Measurements from ENCODE around the gene IPO8.
"Not testable (repeated sequence)": the region's sequence is repeated elsewhere in the genome, so short reads cannot be mapped to it uniquely, and the experiment has no call there.

Gene IPO8

GRCh38 chr12:30630076-30630978 lies 65.3 kb downstream of the IPO8 start:
- no peak for TF ChIP-seq CTCF (IDR thresholded peaks at IDR 0.05; ENCODE audit: low read length, missing control alignments)
- DNase-seq (ENCODE audit: low read depth): peak; percentile 21
- no peak overlapping the region for H3K4me3 ChIP-seq (replicated peaks; ENCODE audit: low read depth, low read length)

DNA sequence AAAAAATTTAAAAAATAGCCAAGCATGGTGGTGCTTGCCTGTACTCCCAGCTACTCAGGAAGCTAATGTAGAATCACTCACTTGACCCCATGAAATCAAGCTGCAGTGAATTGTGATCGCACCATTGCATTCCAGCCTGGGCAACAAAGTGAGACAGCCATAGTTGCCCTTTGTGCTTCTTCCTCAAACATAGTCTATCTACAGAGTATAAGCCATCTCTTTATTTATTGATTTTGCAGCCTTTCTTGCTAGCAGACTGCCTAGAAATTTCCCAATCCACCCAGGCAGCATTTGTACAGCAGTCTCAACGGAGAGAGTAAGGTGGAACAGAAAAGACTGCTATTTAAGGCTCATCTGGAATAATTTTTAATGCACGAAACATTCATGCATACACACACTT lies 68.8 kb downstream of the IPO8 start:
- no peak for DNase-seq (ENCODE audit: low read depth)
- H3K4me3 ChIP-seq (replicated peaks; ENCODE audit: low read depth, low read length): no peak overlapping the region
- no peak for TF ChIP-seq CTCF (IDR thresholded peaks at IDR 0.05; ENCODE audit: low read length, missing control alignments)

DNA sequence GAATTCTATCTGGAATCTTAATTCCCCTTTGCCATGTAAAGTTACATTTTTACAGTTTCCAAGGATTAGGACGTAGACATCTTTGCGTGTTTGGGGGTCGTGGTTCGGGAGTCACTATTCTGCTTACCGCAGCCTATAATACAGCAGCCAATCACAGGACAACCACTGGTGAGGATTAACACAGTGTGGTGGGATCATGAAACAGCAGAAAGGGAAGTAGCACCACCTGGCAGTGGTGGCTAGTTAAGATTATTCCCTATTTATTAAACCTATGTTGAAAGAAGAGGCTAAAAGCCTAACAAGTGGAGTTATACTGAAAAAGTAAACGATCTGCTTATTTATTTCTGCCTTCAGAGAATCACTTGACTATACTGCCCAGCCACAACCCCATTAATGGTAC lies 71.7 kb downstream of the IPO8 start:
- TF ChIP-seq CTCF (IDR thresholded peaks at IDR 0.05; ENCODE audit: low read length, missing control alignments): no peak
- DNase-seq (ENCODE audit: low read depth): no peak
- H3K4me3 ChIP-seq (replicated peaks; ENCODE audit: low read depth, low read length): no peak overlapping the region

- TF ChIP-seq CTCF (IDR thresholded peaks at IDR 0.05; ENCODE audit: low read length, missing control alignments): no peak
- peak; percentile 60 for DNase-seq (ENCODE audit: low read depth)
- no peak overlapping the region for H3K4me3 ChIP-seq (replicated peaks; ENCODE audit: low read depth, low read length)
Observed at GRCh38 chr12:30622509-30622908, 73.2 kb downstream of the IPO8 start.

- DNase-seq (ENCODE audit: low read depth); H3K4me3 ChIP-seq (replicated peaks; ENCODE audit: low read depth, low read length): not testable (repeated sequence)
Observed at GRCh38 chr12:30621663-30622241, 73.9 kb downstream of the IPO8 start.

DNA sequence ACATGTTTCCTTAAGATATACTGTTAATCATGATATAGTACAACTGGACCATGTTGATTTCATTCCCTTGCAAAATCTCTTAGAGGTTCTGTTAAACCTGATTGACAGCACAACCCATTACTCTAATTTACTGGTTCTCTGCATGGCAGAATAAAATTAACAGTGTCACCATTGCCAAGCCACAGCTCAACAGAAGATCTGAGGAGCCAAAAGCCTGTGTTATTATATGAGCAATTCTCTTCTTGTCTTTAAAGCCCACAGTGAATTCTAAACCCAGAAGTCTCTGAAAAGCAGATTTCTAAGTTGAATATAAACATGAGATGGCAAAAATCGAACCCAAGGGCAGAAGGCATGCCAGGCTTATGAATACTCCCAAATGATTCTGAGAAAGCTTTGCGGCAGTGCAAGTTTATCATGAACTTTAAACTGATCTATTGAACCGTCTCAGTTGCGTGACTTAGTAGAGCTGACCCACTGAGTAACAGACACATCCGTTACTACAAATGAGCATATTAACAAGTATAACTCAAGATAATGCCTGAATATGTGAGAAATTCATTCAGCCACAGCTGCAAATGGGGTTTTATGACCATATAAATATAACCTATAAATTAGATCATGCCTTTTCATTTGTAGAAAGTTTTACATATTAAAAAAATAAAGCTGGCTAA lies 78.2 kb downstream of the IPO8 start:
- no peak for DNase-seq (ENCODE audit: low read depth)
- no peak for TF ChIP-seq CTCF (IDR thresholded peaks at IDR 0.05; ENCODE audit: low read length, missing control alignments)
- no peak overlapping the region for H3K4me3 ChIP-seq (replicated peaks; ENCODE audit: low read depth, low read length)

- DNase-seq (ENCODE audit: low read depth): no peak
- no peak for TF ChIP-seq CTCF (IDR thresholded peaks at IDR 0.05; ENCODE audit: low read length, missing control alignments)
- no peak overlapping the region for H3K4me3 ChIP-seq (replicated peaks; ENCODE audit: low read depth, low read length)
Observed at GRCh38 chr12:30614031-30614430, 81.6 kb downstream of the IPO8 start.
